ENCODE measurements around the gene SERTAD3. TPM values are rescaled to one million over a fixed set of nuclear protein-coding genes. Genes with fewer than 3 reads are reported as not detected.
"Not testable (repeated sequence)": the region's sequence is repeated elsewhere in the genome, so short reads cannot be mapped to it uniquely, and the experiment has no call there.

The SERTAD3 gene
- total RNA-seq, 1 donor, result 20.7 TPM

GRCh38 chr19:40445780-40446262 is 1.7 kb upstream of the SERTAD3 start:
- Histone ChIP-seq H3K27me3 (ENCODE audit: insufficient read depth, low read length) (no peaks in the 10 kb centered on the region), H3K4me1 (ENCODE audit: insufficient read depth, low read length) (peaks cover 22% of the 10 kb centered on the region), H3K9me3 (ENCODE audit: low read depth, low read length) (no peaks in the 10 kb centered on the region), H3K4me3 (ENCODE audit: low read length) (no peak overlapping the region)

DNA sequence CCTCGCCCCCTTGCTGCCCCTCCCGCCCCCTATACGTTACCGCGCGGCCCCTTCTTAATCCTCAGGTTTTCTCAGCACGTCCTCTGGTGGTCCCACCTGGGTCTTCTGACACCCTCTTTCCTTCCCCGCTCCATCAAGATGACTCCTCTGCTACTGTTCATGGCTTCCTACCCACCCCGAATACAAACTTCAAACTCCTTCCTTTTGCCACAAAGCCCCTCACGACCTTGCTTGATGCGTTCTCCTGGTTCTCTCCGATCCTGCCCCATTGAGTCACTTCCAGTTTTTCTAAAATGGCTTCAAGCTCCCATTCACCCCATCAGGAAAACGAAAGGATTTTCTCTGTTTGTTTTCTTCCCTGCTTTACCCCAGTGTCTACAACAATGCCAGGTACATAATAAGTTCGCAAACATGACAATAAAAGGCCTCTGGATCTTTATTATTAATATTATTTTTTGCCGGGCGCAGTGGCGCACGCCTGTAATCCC is 734 bp upstream of the SERTAD3 start:
- Histone ChIP-seq H3K4me3 (ENCODE audit: low read length) (peak overlapping the region; percentile 99), H3K9me3 (ENCODE audit: low read depth, low read length) (no peaks in the 10 kb centered on the region), H3K4me1 (ENCODE audit: insufficient read depth, low read length) (peaks cover 22% of the 10 kb centered on the region), H3K27me3 (ENCODE audit: insufficient read depth, low read length) (no peaks in the 10 kb centered on the region)

DNA sequence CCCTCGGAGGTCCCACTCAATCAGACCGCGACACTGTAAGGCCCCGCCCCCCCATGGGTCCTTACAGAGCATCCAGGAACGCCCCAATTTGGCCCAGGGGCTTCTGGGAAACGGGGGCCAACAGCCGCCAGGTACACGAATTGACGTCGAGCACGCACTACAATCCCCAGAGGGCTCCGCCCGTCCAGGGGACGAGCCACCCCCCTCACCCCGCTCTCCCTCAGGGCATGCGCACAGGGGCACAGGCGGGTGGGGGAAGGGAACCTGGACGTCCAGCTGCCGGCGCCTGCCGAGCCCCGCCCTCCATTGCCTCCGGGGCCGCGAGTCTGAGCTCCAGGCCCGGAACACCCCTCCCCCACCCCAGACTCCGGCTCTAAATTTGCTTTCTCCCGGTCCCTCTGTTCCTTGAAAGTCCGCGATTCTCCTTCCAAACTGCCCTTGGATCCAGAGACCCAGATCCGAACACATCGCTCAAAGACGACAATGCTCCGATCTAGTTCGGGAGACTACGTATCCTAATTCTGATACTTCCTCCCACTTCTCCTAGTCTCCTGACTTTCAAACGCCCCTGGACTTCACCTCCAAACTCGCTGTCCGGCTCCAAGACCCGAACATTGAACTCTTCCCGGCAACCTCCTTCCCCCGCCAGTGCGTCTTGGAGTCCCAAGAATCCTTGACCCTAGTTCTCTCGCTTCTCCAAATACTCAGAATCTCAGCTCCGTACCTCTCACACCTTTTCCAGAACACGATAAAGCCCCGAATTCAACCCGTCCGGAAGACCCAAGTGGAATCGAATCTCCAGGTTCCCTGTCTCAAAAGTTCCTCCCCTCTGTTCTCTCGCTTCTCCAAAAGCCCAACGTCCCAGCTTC is 770 bp downstream of the SERTAD3 start:
- Histone ChIP-seq H3K4me1 (ENCODE audit: insufficient read depth, low read length) (peaks cover 22% of the 10 kb centered on the region), H3K4me3 (ENCODE audit: low read length) (peak overlapping the region; percentile 99), H3K9me3 (ENCODE audit: low read depth, low read length) (no peaks in the 10 kb centered on the region), H3K27me3 (ENCODE audit: insufficient read depth, low read length) (no peaks in the 10 kb centered on the region)

- Histone ChIP-seq H3K9me3 (ENCODE audit: low read depth, low read length) (no peaks in the 10 kb centered on the region), H3K27me3 (ENCODE audit: insufficient read depth, low read length) (no peaks in the 10 kb centered on the region), H3K4me1 (ENCODE audit: insufficient read depth, low read length) (peaks cover 22% of the 10 kb centered on the region), H3K4me3 (ENCODE audit: low read length) (peak overlapping the region; percentile 99)
Measured at GRCh38 chr19:40442328-40443130, 1.6 kb downstream of the SERTAD3 start.

- H3K27me3 ChIP-seq (ENCODE audit: insufficient read depth, low read length), result no peaks in the 10 kb centered on the region
- H3K4me3 ChIP-seq (ENCODE audit: low read length), result no peak overlapping the region
- peaks cover 22% of the 10 kb centered on the region for H3K4me1 ChIP-seq (ENCODE audit: insufficient read depth, low read length)
- H3K9me3 ChIP-seq (ENCODE audit: low read depth, low read length), result no peaks in the 10 kb centered on the region
Measured at GRCh38 chr19:40441719-40442253, 2.3 kb downstream of the SERTAD3 start.

- Histone ChIP-seq H3K9me3 (ENCODE audit: low read depth, low read length) (no peaks in the 10 kb centered on the region), H3K27me3 (ENCODE audit: insufficient read depth, low read length) (no peaks in the 10 kb centered on the region), H3K4me3 (ENCODE audit: low read length) (no peak overlapping the region), H3K4me1 (ENCODE audit: insufficient read depth, low read length) (peaks cover 48% of the 10 kb centered on the region)
Measured at GRCh38 chr19:40438284-40438683, 5.9 kb downstream of the SERTAD3 start.

- no peaks in the 10 kb centered on the region for H3K9me3 ChIP-seq (ENCODE audit: low read depth, low read length)
- H3K4me1 ChIP-seq (ENCODE audit: insufficient read depth, low read length), result peaks cover 40% of the 10 kb centered on the region
- H3K4me3 ChIP-seq (ENCODE audit: low read length), result peak overlapping the region; percentile 41
- no peaks in the 10 kb centered on the region for H3K27me3 ChIP-seq (ENCODE audit: insufficient read depth, low read length)
Measured at GRCh38 chr19:40433391-40434216, 10.5 kb downstream of the SERTAD3 start.

DNA sequence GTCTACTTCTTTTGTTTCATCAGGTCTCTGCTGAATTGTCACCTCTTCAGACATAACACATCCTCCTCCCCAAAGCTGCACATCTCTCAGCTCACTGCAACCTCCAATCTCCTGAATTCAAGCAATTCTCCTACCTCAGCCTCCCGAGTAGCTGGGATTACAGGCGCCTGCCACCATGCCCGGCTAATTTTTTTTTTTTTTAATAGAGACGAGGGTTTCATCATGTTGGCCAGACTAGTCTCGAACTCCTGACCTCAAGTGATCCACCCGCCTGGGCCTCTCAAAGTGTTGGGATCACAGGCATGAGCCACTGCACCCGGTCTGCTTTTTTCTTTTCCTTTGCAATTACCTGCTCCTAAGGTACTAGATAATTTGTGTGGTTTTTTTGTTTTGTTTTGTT is 11.4 kb downstream of the SERTAD3 start:
- H3K27me3 ChIP-seq (ENCODE audit: insufficient read depth, low read length); H3K9me3 ChIP-seq (ENCODE audit: low read depth, low read length); H3K4me3 ChIP-seq (ENCODE audit: low read length): not testable (repeated sequence)
- H3K4me1 ChIP-seq (ENCODE audit: insufficient read depth, low read length), result peaks cover 40% of the 10 kb centered on the region

DNA sequence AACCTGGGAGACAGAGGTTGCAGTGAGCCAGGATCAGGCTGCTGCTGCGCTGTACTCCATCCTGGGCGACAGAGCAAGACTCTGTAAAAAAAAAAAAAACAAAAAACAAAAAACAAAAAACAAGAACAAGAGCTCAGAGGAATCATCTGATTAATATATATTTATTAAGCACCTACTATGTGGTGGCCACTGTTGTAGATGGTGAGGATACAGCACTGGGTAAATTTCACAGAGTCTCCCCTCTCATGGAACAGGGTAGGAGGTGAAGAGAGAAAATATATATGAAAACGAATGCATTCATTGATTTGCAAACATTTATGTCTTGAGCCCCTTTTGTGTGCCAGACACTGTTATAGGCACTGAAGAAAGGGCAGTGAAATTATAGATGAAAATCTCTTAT is 12.4 kb downstream of the SERTAD3 start:
- Histone ChIP-seq H3K4me1 (ENCODE audit: insufficient read depth, low read length) (peaks cover 40% of the 10 kb centered on the region), H3K4me3 (ENCODE audit: low read length) (no peak overlapping the region), H3K9me3 (ENCODE audit: low read depth, low read length) (no peaks in the 10 kb centered on the region), H3K27me3 (ENCODE audit: insufficient read depth, low read length) (no peaks in the 10 kb centered on the region)

- H3K4me3 ChIP-seq (ENCODE audit: low read length); H3K27me3 ChIP-seq (ENCODE audit: insufficient read depth, low read length); H3K9me3 ChIP-seq (ENCODE audit: low read depth, low read length): not testable (repeated sequence)
- H3K4me1 ChIP-seq (ENCODE audit: insufficient read depth, low read length), result peaks cover 33% of the 10 kb centered on the region
Measured at GRCh38 chr19:40430242-40430641, 13.9 kb downstream of the SERTAD3 start.

DNA sequence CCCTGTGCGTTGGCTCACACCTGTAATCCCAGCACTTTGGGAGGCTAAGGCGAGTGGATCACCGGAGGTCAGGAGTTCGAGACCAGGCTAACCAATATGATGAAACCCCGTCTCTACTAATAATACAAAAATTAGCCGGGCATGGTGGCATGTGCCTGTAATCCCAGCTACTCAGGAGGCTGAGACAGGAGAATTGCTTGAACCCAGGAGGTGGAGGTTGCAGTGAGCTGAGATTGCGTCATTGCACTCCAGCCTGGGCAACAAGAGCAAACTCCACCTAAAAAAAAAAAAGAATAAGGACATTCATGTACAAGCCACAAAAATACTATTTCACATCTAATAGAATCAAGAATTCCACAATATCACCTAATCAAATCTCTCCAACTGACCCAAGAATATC is 15.9 kb downstream of the SERTAD3 start:
- not testable (repeated sequence) for H3K4me3 ChIP-seq (ENCODE audit: low read length); H3K27me3 ChIP-seq (ENCODE audit: insufficient read depth, low read length); H3K9me3 ChIP-seq (ENCODE audit: low read depth, low read length)
- peaks cover 32% of the 10 kb centered on the region for H3K4me1 ChIP-seq (ENCODE audit: insufficient read depth, low read length)

GRCh38 chr19:40425450-40426287 is 18.5 kb downstream of the SERTAD3 start, which contains the start of gene SERTAD1:
SERTAD1 (minus strand) TSS chr19:40425992; CDS start chr19:40423546, 2,446 bp downstream.
- H3K4me3 ChIP-seq (ENCODE audit: low read length), result peak within 1 kb of the TSS; percentile 83
- H3K4me1 ChIP-seq (ENCODE audit: insufficient read depth, low read length), result peaks cover 38% of the 10 kb centered on the region
- no peaks in the 10 kb centered on the region for H3K9me3 ChIP-seq (ENCODE audit: low read depth, low read length)
- H3K27me3 ChIP-seq (ENCODE audit: insufficient read depth, low read length), result no peaks in the 10 kb centered on the region

DNA sequence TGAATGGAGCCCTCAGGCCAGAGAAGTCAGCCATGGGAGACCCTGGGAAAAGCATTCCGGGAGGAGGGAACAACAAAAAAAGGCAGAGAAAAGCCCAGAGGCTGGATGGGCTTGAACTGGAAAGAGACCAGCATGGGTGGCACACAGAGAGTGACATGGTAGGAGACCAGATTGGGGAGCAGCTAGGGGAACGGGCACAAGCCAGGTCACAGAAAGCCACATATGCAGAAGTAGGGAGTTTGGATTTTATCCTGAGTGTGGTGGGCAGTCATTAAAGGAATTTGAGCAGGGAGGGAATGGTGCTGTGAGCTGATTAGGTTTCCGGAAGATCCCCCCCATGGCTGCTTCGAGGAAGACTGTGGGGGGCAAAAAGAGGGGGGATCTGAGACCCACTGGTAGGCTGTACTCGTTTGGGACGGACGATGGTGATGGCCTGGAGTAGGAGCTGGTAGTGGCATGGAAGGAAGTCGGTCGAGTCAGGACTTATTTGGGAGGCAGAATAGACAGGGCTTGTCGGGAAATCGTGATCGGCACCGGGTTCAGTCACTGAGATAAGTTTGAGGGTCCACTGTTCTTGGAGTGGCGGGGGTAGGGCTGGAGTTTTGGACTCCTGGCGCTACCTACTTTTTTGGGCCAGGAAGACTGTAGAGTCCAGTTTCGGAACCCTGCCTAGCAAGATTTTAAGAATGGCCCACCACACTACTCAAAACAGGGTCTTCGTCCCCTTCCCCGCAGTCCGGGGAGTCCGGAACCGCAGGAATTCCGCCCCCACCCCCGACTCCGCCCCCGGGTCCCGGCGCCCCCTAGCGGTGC is 19.3 kb downstream of the SERTAD3 start:
- no peaks in the 10 kb centered on the region for H3K27me3 ChIP-seq (ENCODE audit: insufficient read depth, low read length)
- H3K4me3 ChIP-seq (ENCODE audit: low read length), result peak overlapping the region; percentile 83
- no peaks in the 10 kb centered on the region for H3K9me3 ChIP-seq (ENCODE audit: low read depth, low read length)
- H3K4me1 ChIP-seq (ENCODE audit: insufficient read depth, low read length), result peaks cover 44% of the 10 kb centered on the region
